Muscle layer of colon (tissue), 2 donors: ENCODE measurements around the gene SSBP3.
"Not testable (repeated sequence)": the region's sequence is repeated elsewhere in the genome, so short reads cannot be mapped to it uniquely, and the experiment has no call there.

ENCODE experiments used
- H3K27ac ChIP-seq: one replicate; pipeline ENCODE4 v1.7.0; 2013; ENCODE audit warnings: low read depth, mild to moderate bottlenecking, low read length, moderate library complexity
- H3K27me3 ChIP-seq, 2 donors: one replicate each; pipeline ENCODE4 v1.7.0; 2013; ENCODE audit warnings: low read length in 2 of 2, mild to moderate bottlenecking in 2 of 2; ENCODE audit not compliant: insufficient read depth in 2 of 2, control insufficient read depth in 1 of 2
- H3K36me3 ChIP-seq: one replicate; pipeline ENCODE4 v1.7.0; 2013; ENCODE audit warnings: mild to moderate bottlenecking, low read length; ENCODE audit not compliant: insufficient read depth
- H3K4me1 ChIP-seq: one replicate; pipeline ENCODE4 v1.7.0; 2013; ENCODE audit warnings: mild to moderate bottlenecking, low read length; ENCODE audit not compliant: insufficient read depth
- H3K4me3 ChIP-seq, 2 donors: one replicate each; pipeline ENCODE4 v1.7.0; 2013; ENCODE audit warnings: low read length in 2 of 2, low read depth in 1 of 2, mild to moderate bottlenecking in 1 of 2, moderate library complexity in 1 of 2
- H3K9ac ChIP-seq: one replicate; pipeline ENCODE4 v1.7.0; 2013; ENCODE audit warnings: low read length
- H3K9me3 ChIP-seq: one replicate; pipeline ENCODE4 v1.7.0; 2013; ENCODE audit warnings: mild to moderate bottlenecking, low read length
- donor health status: abdominal sarcoma.
- donor health status: Adenocarcinoma of cecum.

Gene SSBP3

DNA sequence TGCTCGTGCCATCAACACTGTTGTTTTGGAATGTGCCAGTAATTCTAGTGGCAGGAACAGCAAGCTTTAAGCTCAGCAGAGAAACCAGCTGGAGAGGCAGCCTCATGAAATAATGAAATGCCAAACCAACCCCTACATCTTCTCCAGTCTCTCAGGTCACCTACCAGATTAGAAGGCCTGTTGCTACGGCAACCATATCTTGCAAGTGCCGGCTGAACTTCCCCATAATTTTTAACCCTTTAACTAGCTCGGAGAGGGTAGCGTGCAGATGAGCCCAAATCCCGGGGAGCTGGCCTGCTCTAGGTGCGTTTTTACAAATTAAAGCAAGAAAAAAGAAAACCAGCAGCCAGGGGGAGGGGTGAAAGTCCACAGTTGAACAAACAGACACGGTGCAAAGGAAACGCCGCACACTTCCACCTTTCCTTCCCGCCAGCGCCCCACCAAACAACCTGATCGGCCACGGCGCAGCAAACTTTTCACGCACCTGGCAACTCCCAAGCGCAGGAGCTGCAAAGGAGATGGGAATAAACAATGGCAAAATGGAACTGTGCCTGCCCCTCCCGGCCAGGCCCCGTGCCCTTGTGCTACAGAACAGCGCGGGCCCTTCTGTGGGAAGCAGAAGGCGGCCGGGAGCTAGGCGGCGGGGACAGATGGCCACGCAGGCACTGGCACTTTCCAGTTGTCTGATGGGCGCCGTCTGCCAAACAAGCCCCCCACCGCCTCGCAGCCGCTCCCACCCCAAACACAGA is 50.1 kb downstream of the SSBP3 start:
- Histone ChIP-seq H3K36me3 (no peaks in the 10 kb centered on the region), H3K4me3 (no peak overlapping the region), H3K9ac (no peak overlapping the region), H3K27me3 (no peaks in the 10 kb centered on the region), H3K27ac (no peak overlapping the region), H3K9me3 (no peaks in the 10 kb centered on the region), H3K4me1 (peaks cover 62% of the 10 kb centered on the region)

- no peaks in the 10 kb centered on the region for H3K36me3 ChIP-seq
- H3K4me3 ChIP-seq, result no peak overlapping the region
- H3K27ac ChIP-seq, result no peak overlapping the region
- H3K9me3 ChIP-seq, result no peaks in the 10 kb centered on the region
- no peak overlapping the region for H3K9ac ChIP-seq
- peaks cover 64% of the 10 kb centered on the region for H3K4me1 ChIP-seq
- no peaks in the 10 kb centered on the region for H3K27me3 ChIP-seq
Measured at GRCh38 chr1:54354899-54355298, 51.3 kb downstream of the SSBP3 start.

DNA sequence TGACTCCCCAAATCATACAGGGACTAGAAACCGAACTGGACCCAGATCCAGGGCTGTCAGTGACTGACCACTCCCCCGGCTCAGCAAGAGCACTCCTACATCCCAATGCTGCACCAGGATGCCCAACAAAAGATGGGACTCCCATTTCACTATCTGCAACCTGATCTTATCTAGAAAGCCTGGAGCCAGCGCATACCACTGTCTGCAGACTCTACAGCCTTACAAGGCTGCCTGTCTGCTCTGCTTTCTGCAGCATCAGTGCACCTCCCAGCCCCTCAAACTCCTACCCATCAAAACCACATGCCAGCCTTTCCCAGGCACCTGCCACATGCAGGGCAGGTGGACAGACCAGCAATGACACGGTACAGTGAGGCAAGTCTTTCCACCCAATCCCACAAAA is 52.2 kb downstream of the SSBP3 start:
- H3K27ac ChIP-seq, result no peak overlapping the region
- H3K27me3 ChIP-seq, result no peaks in the 10 kb centered on the region
- H3K4me3 ChIP-seq, result no peak overlapping the region
- H3K9ac ChIP-seq, result no peak overlapping the region
- no peaks in the 10 kb centered on the region for H3K36me3 ChIP-seq
- peaks cover 64% of the 10 kb centered on the region for H3K4me1 ChIP-seq
- H3K9me3 ChIP-seq, result no peaks in the 10 kb centered on the region

GRCh38 chr1:54352755-54353154 is 53.4 kb downstream of the SSBP3 start:
- H3K27ac ChIP-seq, result no peak overlapping the region
- H3K4me3 ChIP-seq, result no peak overlapping the region
- H3K36me3 ChIP-seq, result no peaks in the 10 kb centered on the region
- no peak overlapping the region for H3K9ac ChIP-seq
- H3K27me3 ChIP-seq, result no peaks in the 10 kb centered on the region
- H3K9me3 ChIP-seq, result no peaks in the 10 kb centered on the region
- H3K4me1 ChIP-seq, result peaks cover 57% of the 10 kb centered on the region

DNA sequence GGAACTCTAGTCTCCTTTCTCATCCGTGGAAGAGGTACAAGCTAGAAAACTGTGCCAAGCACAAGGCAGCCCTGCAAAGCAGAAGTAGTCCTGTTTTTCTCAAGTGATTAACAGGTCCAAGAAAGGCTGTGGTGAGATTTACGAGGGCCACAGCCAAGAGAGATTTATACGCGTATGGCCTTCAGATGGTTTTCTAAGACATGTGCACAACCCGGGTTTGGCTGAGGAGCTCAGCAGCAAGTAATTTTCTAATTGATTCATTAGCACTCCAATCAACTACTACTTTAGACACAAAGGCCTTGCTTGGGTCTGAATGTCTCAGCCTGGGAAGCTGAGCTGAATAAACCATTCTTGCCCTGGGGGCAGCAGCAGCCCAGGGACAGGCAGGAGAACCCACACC is 55.8 kb downstream of the SSBP3 start:
- H3K27me3 ChIP-seq, result no peaks in the 10 kb centered on the region
- peaks cover 41% of the 10 kb centered on the region for H3K4me1 ChIP-seq
- no peaks in the 10 kb centered on the region for H3K36me3 ChIP-seq
- peak overlapping the region; percentile 29 for H3K27ac ChIP-seq
- no peaks in the 10 kb centered on the region for H3K9me3 ChIP-seq
- H3K9ac ChIP-seq, result no peak overlapping the region
- no peak overlapping the region for H3K4me3 ChIP-seq

DNA sequence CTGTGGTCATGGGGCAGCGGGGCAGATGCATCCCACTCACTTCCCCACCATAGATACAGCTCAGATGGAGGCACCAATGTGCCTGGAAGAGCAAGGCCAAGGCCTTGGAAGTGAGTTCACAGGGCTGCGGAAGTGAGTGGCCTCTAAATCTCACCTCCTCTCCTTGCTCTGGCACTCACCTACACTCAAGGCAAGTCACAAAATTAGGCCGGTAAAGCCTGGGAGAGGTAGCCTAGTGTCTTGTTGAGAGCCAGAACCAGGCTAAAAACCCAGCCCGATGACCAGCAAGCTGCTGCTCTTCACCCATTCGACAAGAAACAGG is 57.5 kb downstream of the SSBP3 start:
- H3K9ac ChIP-seq, result no peak overlapping the region
- H3K36me3 ChIP-seq, result no peaks in the 10 kb centered on the region
- H3K27ac ChIP-seq, result no peak overlapping the region
- H3K4me3 ChIP-seq, result no peak overlapping the region
- H3K27me3 ChIP-seq, result no peaks in the 10 kb centered on the region
- peaks cover 40% of the 10 kb centered on the region for H3K4me1 ChIP-seq
- no peaks in the 10 kb centered on the region for H3K9me3 ChIP-seq

- Histone ChIP-seq H3K9me3 (no peaks in the 10 kb centered on the region), H3K4me3 (no peak overlapping the region), H3K27ac (no peak overlapping the region), H3K4me1 (peaks cover 40% of the 10 kb centered on the region), H3K9ac (no peak overlapping the region), H3K27me3 (no peaks in the 10 kb centered on the region), H3K36me3 (no peaks in the 10 kb centered on the region)
Measured at GRCh38 chr1:54347955-54348699, 58.1 kb downstream of the SSBP3 start.

DNA sequence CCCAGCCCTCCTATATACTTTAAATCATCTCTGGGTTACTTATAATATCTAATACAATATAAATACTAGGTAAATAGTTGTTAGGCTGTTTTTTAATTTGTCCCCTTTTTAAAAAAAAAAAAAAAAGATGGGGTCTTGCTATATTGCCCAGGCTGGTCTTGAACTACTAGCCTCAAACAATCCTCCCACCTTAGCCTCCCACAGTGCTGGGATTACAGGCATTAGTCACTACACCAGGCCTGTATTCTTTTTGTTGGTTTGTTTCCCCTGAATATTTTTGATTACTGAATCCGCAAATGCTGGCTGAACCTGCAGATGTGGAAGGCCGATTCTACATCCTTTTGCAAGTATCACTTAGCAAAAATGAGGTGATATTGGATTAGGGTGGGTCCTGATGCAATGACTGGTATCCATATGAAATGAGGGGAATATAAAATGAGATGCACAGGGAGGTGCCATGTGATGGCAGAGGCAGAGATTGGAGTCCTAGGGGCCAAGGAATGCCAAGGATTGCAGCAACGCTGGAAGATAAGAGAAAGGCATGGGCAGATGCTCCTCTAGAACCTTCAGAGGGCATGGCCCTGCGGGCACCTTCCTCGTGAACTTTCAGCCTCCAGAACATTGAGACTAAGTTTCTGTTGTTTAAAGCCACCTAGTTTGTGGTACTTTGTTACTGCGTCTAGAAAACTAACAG is 58.8 kb downstream of the SSBP3 start:
- H3K4me1 ChIP-seq, result peaks cover 46% of the 10 kb centered on the region
- no peaks in the 10 kb centered on the region for H3K9me3 ChIP-seq
- H3K27ac ChIP-seq, result no peak overlapping the region
- H3K4me3 ChIP-seq, result no peak overlapping the region
- no peak overlapping the region for H3K9ac ChIP-seq
- no peaks in the 10 kb centered on the region for H3K27me3 ChIP-seq
- no peaks in the 10 kb centered on the region for H3K36me3 ChIP-seq

GRCh38 chr1:54345548-54345947 is 60.6 kb downstream of the SSBP3 start:
- not testable (repeated sequence) for H3K27me3 ChIP-seq, H3K36me3 ChIP-seq, H3K9ac ChIP-seq, H3K9me3 ChIP-seq, H3K27ac ChIP-seq, H3K4me3 ChIP-seq
- peaks cover 44% of the 10 kb centered on the region for H3K4me1 ChIP-seq

DNA sequence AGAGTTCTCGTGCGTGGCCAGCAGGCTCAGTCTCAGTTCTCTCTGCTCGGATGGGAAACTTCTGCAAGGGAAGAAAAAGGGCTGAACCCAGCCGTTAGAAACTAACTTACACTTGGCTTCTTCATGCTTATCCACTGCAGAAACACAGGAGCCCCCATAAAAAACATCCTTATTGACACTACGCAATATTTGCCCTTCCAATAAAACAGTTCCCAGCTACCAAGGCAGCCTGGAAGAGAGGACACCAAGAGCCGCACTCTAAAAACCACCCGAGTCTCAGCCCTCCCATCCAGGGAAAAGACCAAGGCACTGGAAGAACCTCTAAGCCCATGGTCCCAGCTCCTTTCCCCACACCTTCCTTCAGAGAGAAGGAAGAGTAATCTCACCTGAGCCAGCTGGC is 61.1 kb downstream of the SSBP3 start:
- Histone ChIP-seq H3K27ac (no peak overlapping the region), H3K9ac (no peak overlapping the region), H3K4me3 (no peak overlapping the region), H3K27me3 (no peaks in the 10 kb centered on the region), H3K4me1 (peaks cover 44% of the 10 kb centered on the region), H3K36me3 (no peaks in the 10 kb centered on the region), H3K9me3 (no peaks in the 10 kb centered on the region)

DNA sequence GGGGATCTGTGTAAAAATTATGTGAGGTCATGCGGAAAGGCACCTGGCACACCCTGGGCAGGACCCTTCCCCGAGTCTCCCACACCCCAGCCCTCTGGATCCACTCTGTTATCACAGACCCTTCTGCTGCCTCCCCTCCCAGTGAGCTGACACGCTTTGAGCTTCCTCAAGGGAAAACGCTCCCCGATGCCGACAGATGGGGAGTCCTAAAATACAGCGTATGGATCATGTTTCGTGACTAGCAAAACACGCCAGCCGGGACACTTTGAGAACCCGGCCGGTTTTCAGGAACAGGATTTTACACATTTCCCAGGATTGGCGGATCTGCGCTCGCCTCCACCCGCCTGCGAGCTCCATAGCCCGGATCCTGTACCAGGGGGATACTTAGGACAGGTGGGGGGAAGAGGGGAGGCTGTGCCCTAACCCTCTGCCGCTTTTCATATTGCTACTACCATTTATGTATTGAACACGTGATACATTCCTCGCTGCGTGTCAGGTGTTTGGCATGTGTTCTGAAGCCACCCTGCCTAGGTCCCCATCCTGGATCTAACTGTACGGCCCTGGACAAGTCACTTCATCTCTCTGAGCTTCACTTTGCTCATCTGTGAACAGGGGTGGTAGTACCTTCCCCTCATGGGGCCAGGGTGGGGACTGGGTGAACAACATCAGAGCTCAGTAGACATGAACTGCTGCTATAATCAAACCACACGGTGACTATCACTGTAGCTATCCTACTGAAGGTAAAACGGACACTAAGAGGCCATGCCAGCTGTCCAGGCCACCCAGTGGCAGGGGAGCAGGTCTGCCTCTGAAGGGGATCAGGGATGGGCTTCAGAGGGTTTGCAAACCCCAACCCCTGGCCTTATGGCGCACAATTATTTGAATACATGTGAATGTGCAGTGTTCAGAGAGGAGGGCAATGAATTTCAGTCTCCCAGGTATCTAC is 63.2 kb downstream of the SSBP3 start:
- Histone ChIP-seq H3K27me3 (no peaks in the 10 kb centered on the region), H3K36me3 (no peaks in the 10 kb centered on the region), H3K9ac (no peak overlapping the region), H3K9me3 (no peaks in the 10 kb centered on the region), H3K4me3 (no peak overlapping the region), H3K4me1 (peaks cover 48% of the 10 kb centered on the region), H3K27ac (no peak overlapping the region)
